NOMO-1 (cell line): ENCODE data around the gene AFMID.
"Not testable (repeated sequence)": the region's sequence is repeated elsewhere in the genome, so short reads cannot be mapped to it uniquely, and the experiment has no call there.

ENCODE experiments used
- DNase-seq, 2 experiments: peaks; one replicate each; lab custom pipeline; 2025; ENCODE audit not compliant: unreplicated experiment in 2 of 2; lab: John Stamatoyannopoulos, UW

AFMID gene

DNA sequence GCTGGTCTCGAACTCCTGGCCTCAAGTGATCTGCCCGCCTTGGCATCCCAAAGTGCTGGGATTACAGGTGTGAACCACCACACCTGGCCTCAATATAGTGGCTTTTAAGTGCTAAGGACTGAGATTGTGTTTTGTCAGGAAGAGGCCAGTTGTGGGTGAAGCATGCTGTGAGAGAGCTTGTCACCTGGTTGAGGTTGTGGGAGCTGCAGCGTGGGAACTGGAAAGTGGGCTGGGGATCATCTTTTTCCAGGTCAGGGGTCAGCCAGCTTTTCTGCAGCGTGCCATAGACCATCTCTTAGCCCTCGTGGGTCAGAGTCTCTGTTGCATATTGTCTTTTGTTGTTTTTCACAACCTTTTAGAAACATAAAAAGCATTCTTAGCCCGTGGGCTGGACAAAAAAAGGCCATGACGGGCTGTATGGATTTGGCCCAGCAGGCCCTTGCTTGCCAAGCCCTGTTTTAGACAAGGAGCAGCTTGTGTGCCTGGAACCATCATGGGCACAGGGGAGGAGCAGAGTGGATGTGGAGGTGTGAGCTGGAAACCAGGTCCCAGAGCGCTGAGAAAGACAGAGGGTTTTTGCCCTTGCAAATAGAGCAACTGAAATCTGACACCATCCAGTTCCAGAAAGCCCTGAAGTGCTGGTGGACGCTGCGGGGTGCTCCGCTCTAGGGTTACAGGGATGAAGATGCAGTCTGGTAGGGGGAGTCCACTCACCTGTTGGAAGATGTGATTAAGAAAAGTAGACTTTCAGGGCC, 32.4 kb downstream of the AFMID start:
- no peak for DNase-seq

- DNase-seq = no peak
Measured at GRCh38 chr17:78223061-78223460, 35.9 kb downstream of the AFMID start.

GRCh38 chr17:78223765-78224164, 36.6 kb downstream of the AFMID start:
- no peak for DNase-seq

- DNase-seq = no peak
Measured at GRCh38 chr17:78224231-78225087, 37.3 kb downstream of the AFMID start.

GRCh38 chr17:78225088-78225865, 38.1 kb downstream of the AFMID start:
- DNase-seq = no peak

GRCh38 chr17:78226055-78226758, 39.0 kb downstream of the AFMID start:
- no peak for DNase-seq

DNA sequence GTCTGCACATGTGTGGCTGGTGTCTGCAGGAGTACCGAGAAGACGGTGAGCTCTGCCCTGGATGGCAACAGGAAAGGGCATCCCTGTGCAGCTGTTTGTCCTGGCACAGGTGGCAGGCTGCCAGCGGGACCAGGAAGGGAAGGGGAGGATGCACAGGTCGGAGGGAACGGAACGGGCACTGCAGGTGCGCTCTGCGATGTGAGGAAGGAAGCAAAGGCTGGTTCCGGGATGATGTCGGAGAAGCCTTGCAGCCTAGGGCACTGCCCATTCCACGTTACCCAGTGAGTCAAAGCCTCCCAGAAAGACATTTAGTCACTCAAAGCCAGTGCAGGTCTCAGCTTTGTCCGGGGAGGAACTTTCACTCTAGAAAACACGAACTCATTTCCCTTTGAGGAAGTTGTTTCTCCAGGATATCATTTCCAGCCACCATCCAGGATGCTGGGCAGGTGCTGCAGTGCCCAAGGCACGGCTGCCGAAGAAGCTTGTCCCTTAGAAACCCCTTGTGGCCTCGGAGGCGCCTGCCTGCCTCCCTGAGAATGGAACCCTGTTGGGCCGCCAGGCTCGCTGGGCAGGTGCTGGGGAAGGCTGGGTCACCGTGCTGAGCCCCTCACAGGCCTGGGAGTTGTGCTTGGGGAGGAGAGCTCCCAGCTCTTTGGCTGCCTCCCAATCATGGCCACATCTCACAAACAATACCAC, 39.7 kb downstream of the AFMID start:
- no peak for DNase-seq

- DNase-seq = peak in 1 of 2 experiments; percentile 18
Measured at GRCh38 chr17:78227455-78227916, 40.3 kb downstream of the AFMID start.

DNA sequence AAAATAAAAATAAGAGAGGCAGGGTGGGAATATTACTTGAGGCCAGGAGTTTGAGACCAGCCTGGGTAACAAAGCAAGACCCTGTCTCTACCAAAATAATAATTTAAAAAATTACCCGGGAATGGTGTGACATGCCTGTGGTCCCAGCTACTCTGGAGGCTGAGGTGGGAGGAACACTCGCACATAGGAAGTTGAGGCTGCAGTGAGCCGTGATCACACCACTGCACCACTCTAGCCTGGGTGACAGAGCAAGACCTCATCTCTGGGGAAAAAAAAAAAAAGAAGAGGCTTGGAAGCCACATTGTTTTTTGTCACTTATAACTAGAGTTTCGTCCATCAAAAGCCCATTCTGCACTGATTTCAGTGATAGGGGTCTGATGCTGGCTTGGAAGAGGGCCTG, 41.0 kb downstream of the AFMID start:
- DNase-seq = no peak

DNA sequence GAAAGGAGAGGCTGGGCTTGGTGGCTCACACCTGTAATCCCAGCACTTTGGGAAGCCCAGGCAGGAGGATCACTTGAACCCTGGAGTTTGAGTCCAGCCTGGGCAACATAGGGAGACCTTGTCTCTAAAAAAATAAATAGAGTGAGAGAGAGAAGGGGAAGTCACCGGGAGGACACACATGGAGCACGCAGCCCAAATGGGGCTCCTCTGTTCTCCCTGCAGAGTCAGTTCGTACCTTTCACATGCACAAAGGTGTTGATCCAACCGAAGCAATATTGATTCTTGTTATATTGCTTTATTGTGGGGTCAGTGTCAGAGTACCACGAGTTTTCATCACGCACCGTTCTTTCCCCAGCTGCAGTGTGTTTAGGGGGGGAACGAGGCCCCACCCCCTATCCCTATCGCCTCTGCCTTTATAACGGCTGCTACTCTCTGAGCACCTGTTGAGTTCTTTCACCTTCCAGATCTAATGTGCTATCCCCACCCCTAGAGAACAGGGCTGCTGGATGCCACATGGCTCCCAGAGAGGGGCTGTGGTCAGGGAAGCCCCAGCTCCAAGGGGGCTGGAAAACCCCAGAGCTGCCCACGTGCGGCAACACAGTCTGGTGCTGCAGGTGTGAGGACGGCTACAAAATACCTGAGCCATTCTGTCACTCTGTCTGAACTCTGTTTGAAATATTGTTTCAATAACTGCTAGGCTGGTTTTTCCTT, 43.2 kb downstream of the AFMID start:
- no peak for DNase-seq

DNA sequence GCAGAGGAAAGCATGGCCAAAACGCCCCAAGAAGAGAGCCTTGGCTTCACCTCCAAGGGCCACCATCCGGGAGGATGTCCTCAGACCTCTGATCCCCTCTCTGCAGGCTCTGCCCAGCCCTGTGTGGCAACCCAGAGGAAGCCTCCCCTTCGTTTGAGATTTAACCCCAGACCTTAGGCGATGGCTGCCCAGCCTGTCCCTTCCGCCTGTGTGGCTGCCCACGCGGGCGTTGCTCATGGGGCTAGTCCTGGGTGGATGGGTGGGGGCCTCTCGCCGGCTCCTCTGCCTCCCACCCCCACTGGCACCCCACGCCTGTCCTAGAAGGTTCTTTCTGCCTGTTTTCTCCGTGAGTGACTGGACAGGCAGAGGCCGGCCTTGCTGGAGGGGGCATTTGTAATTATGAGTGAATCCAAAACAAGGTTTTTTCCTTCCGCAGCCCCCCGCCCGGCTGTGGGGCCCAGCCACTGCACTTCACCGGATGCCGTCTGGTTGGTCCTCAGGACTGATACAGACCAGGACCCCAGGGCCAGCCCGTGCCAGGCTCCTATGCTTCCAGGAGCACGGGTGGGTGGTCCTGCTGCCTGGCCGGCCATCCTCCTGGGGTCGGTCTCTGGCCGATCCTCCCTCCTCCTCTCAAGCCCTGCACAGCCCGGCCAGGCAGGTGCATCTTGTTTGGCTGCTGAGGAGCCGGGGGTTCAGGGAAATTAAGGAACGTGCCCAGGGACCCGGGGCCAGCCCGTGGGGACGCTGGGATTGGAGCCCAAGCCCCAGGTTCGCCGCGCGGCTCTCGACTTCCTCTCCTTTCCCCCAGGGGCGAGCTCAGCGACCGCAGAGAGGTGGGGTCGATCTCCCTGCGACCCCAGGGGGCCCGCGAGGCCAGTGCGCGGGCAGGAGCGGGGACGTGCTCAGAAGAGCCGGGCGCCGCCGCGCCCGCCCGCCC, 44.1 kb downstream of the AFMID start, which contains the start of gene TMEM235:
TMEM235 (plus strand) TSS at position 636 of the 940 bp plus-strand sequence. CDS start 393 bp downstream, outside the sequence.
- no peak for DNase-seq

DNA sequence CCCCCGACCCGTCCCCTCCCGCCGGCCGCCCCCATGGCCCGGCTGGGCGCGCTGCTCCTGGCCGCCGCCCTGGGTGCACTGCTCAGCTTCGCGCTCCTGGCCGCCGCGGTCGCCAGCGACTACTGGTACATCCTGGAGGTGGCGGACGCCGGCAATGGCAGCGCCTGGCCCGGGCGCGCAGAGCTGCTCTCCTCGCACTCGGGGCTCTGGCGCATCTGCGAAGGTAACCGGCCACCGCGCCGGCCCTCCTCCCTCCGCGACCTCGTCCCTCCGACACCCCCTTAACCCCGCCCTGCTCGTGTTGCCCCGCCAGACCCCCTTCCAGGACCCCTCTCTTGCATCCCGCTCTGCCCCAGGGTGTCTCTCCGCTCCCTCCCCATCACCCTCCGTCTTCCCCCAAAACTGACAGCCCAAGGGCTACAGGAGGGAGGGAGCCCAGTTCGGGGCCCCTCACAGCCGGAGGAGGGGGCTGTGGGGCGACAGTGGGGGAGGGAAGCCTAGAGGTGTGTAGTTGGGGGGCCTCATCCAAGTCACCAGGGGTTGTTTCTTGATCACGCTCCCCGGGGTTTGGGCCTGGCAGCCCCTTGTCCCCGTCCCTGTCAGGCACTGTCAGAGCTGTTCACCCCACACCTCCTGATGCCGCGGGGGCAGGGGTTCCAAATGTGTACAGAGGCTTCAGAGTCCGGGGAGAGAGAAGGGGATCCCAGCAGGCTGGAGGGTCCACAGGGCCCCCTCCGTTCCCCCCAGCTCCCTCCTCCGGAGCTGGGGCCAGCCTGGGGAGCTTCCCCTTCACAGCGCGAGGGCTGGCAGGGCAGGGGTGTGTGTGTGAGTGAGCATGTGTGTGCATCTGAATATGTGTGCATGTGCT, 45.1 kb downstream of the AFMID start:
- DNase-seq = no peak

GRCh38 chr17:78232859-78233173, 45.7 kb downstream of the AFMID start:
- DNase-seq = no peak

- no peak for DNase-seq
Measured at GRCh38 chr17:78233678-78234077, 46.5 kb downstream of the AFMID start.

- no peak for DNase-seq
Measured at GRCh38 chr17:78234261-78234865, 47.2 kb downstream of the AFMID start.

DNA sequence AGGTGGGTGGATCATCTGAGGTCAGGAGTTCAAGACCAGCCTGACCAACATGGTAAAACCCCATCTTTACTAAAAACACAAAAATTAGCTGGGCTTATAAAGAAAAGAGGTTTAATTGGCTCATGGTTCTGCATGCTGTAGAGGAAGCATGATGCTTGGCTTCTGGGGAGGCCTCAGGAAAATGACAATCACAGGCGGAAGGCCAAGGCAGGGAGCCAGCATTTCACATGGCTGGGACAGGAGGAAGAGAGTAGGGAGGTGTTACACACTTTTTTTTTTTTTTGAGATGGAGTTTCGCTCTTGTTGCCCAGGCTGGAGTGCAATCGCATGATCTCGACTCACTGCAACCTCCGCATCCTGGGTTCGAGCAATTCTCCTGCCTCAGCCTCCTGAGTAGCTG, 47.9 kb downstream of the AFMID start:
- not testable (repeated sequence) for DNase-seq

- no peak for DNase-seq
Measured at GRCh38 chr17:78235885-78236284, 48.7 kb downstream of the AFMID start.
